ENCODE results near the gene FHIT. TPM values are rescaled to one million over a fixed set of nuclear protein-coding genes. Genes with fewer than 3 reads are reported as not detected.

Gene FHIT
- total RNA-seq, 2 experiments from 2014 or later: 86.0 to 90.6 TPM

- Mint-ChIP-seq H3K9me3 (peaks cover 1% of the 10 kb centered on the region), H3K27me3 (no peaks in the 10 kb centered on the region), H3K4me1 (ENCODE audit: low read depth) (no peaks in the 10 kb centered on the region), H3K4me3 (no peak overlapping the region), H3K36me3 (ENCODE audit: low read depth) (no peaks in the 10 kb centered on the region), H3K27ac (no peak overlapping the region)
- no peaks in the 10 kb centered on the region for H3K36me3 ChIP-seq (ENCODE audit: insufficient read depth, low read length)
- H3K9me3 ChIP-seq (ENCODE audit: control insufficient read depth in 1 of 2, insufficient read depth in 1 of 2, low read length in 2 of 2): no peaks in the 10 kb centered on the region
- ChIA-PET POLR2A (no interaction called here), CTCF (no interaction called here)
- DNase-seq (no peak), ATAC-seq (ENCODE audit: poor library complexity) (no peak)
- no peak overlapping the region for H3K4me3 ChIP-seq (ENCODE audit: low read length)
- no peak for TF ChIP-seq CTCF (IDR thresholded peaks at IDR 0.05)
- H3K4me1 ChIP-seq (ENCODE audit: insufficient read depth, low read length): no peaks in the 10 kb centered on the region
- no peaks in the 10 kb centered on the region for H3K27me3 ChIP-seq (ENCODE audit: control insufficient read depth in 1 of 2, insufficient read depth in 2 of 2, low read length in 2 of 2)
- intact Hi-C loops (cut with DNase I, micrococcal nuclease): no loop called here
- H3K27ac ChIP-seq (ENCODE audit: low read depth in 1 of 2, low read length in 2 of 2): no peak overlapping the region
Observed at GRCh38 chr3:60980342-60980692, 270.9 kb downstream of the FHIT start.

GRCh38 chr3:60979461-60980341, 271.6 kb downstream of the FHIT start:
- no peaks in the 10 kb centered on the region for H3K9me3 ChIP-seq (ENCODE audit: control insufficient read depth in 1 of 2, insufficient read depth in 1 of 2, low read length in 2 of 2)
- DNase-seq (peak in 2 of 14 experiments; percentile 1 to 3), ATAC-seq (ENCODE audit: poor library complexity) (no peak)
- ChIA-PET POLR2A (no interaction called here), CTCF (no interaction called here)
- H3K27ac Mint-ChIP-seq: no peak overlapping the region
- intact Hi-C loops (cut with DNase I, micrococcal nuclease): no loop called here
- H3K4me3 ChIP-seq (ENCODE audit: low read length): no peak overlapping the region
- H3K4me3 Mint-ChIP-seq: no peak overlapping the region
- H3K27me3 Mint-ChIP-seq: no peaks in the 10 kb centered on the region
- H3K4me1 ChIP-seq (ENCODE audit: insufficient read depth, low read length): no peaks in the 10 kb centered on the region
- no peaks in the 10 kb centered on the region for H3K9me3 Mint-ChIP-seq
- H3K27me3 ChIP-seq (ENCODE audit: control insufficient read depth in 1 of 2, insufficient read depth in 2 of 2, low read length in 2 of 2): no peaks in the 10 kb centered on the region
- no peaks in the 10 kb centered on the region for H3K4me1 Mint-ChIP-seq (ENCODE audit: low read depth)
- H3K36me3 Mint-ChIP-seq (ENCODE audit: low read depth): no peaks in the 10 kb centered on the region
- no peak overlapping the region for H3K27ac ChIP-seq (ENCODE audit: low read depth in 1 of 2, low read length in 2 of 2)
- no peaks in the 10 kb centered on the region for H3K36me3 ChIP-seq (ENCODE audit: insufficient read depth, low read length)
- no peak for TF ChIP-seq CTCF (IDR thresholded peaks at IDR 0.05)

GRCh38 chr3:60973321-60973720, 277.9 kb downstream of the FHIT start:
- H3K9me3 ChIP-seq (ENCODE audit: control insufficient read depth in 1 of 2, insufficient read depth in 1 of 2, low read length in 2 of 2): peaks cover 4 to 8% of the 10 kb centered on the region in 2 experiments
- H3K9me3 Mint-ChIP-seq: peaks cover 7% of the 10 kb centered on the region
- no peaks in the 10 kb centered on the region for H3K27me3 Mint-ChIP-seq
- ATAC-seq (ENCODE audit: poor library complexity) (no peak), DNase-seq (no peak)
- H3K27me3 ChIP-seq (ENCODE audit: control insufficient read depth in 1 of 2, insufficient read depth in 2 of 2, low read length in 2 of 2): no peaks in the 10 kb centered on the region
- no peaks in the 10 kb centered on the region for H3K4me1 ChIP-seq (ENCODE audit: insufficient read depth, low read length)
- H3K36me3 Mint-ChIP-seq (ENCODE audit: low read depth): no peaks in the 10 kb centered on the region
- POLR2A ChIA-PET: no interaction called here
- H3K36me3 ChIP-seq (ENCODE audit: insufficient read depth, low read length): no peaks in the 10 kb centered on the region
- no peak overlapping the region for H3K27ac ChIP-seq (ENCODE audit: low read depth in 1 of 2, low read length in 2 of 2)
- CTCF ChIA-PET: no interaction called here
- no peaks in the 10 kb centered on the region for H3K4me1 Mint-ChIP-seq (ENCODE audit: low read depth)
- H3K4me3 Mint-ChIP-seq: no peak overlapping the region
- TF ChIP-seq CTCF (IDR thresholded peaks at IDR 0.05): no peak
- H3K27ac Mint-ChIP-seq: no peak overlapping the region
- intact Hi-C loops (cut with DNase I, micrococcal nuclease): no loop called here
- H3K4me3 ChIP-seq (ENCODE audit: low read length): no peak overlapping the region

Data from CD4-positive, alpha-beta T cell (primary cell).